ENCODE results near the gene TNK1.

TNK1 gene

GRCh38 chr17:7425756-7426155 lies 44.9 kb downstream of the TNK1 start:
- no peaks in the 10 kb centered on the region for H3K4me1 Mint-ChIP-seq
- no peaks in the 10 kb centered on the region for H3K27me3 Mint-ChIP-seq
- H3K27ac Mint-ChIP-seq (ENCODE audit: low read depth): no peak overlapping the region

DNA sequence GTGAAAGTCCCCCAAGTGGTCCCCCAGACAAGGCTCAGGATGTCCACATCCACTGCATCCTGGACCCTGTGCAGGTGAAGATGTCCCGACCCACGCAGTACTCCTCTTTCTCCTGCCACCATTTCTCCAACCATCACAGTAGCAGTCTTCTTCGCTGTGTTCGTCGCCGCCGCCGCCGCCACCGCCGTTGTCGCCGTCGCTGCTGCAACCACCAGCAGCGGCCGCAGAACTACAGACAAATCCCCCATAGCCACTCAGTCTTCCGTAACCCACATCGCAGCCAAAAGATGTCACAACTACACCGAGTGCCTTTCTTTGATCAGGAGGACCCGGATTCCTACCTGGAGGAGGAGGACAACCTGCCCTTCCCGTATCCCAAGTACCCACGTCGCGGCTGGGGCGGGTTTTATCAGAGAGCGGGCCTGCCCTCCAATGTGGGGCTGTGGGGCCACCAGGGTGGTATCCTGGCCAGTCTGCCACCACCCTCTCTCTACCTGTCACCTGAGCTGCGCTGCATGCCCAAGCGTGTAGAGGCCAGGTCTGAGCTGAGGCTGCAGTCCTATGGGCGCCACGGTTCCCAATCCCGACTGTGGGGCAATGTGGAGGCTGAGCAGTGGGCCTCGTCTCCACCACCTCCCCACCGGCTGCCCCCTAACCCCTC lies 45.4 kb downstream of the TNK1 start:
- ATAC-seq (replicated peaks; ENCODE audit: extremely low read depth, poor library complexity, severe bottlenecking): no peak
- Mint-ChIP-seq H3K36me3 (ENCODE audit: insufficient read depth) (peaks cover 4% of the 10 kb centered on the region), H3K27ac (ENCODE audit: low read depth) (no peak overlapping the region), H3K9me3 (no peaks in the 10 kb centered on the region), H3K4me1 (no peaks in the 10 kb centered on the region), H3K4me3 (no peak overlapping the region), H3K27me3 (no peaks in the 10 kb centered on the region)
- DNase-seq (ENCODE audit: low spot score in 2 of 2): no peak

More at GRCh38 chr17:7425756-7426155, 44.9 kb downstream of the TNK1 start:
- Mint-ChIP-seq H3K9me3 (no peaks in the 10 kb centered on the region), H3K36me3 (ENCODE audit: insufficient read depth) (peaks cover 4% of the 10 kb centered on the region), H3K4me3 (no peak overlapping the region)
- DNase-seq (ENCODE audit: low spot score in 2 of 2) (no peak), ATAC-seq (replicated peaks; ENCODE audit: extremely low read depth, poor library complexity, severe bottlenecking) (no peak)

GRCh38 chr17:7426896-7427489 lies 46.1 kb downstream of the TNK1 start:
- Mint-ChIP-seq H3K4me1 (no peaks in the 10 kb centered on the region), H3K36me3 (ENCODE audit: insufficient read depth) (peaks cover 4% of the 10 kb centered on the region), H3K9me3 (no peaks in the 10 kb centered on the region), H3K27ac (ENCODE audit: low read depth) (no peak overlapping the region), H3K4me3 (no peak overlapping the region), H3K27me3 (no peaks in the 10 kb centered on the region)
- no peak for ATAC-seq (replicated peaks; ENCODE audit: extremely low read depth, poor library complexity, severe bottlenecking)
- no peak for DNase-seq (ENCODE audit: low spot score in 2 of 2)

DNA sequence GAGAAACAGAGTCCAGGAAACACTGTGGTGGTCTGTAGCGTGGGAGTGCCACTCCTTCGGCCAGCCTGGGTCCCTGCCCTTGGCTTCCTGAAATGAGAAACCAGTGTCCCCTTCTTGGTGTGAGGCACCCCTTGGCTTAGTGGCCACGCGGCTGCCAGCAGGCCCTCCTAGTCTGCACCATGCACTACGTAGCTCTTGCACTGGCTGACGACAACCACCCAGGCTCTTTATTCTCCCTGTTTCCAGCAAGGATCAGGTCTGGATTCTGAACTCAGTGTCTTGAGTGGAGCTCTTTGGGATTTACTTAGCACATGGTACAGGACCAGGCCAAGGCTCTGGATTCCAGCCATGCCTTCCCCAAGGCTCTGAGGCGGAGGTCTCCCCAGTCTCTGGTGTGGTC lies 46.7 kb downstream of the TNK1 start:
- ATAC-seq (replicated peaks; ENCODE audit: extremely low read depth, poor library complexity, severe bottlenecking) (no peak), DNase-seq (ENCODE audit: low spot score in 2 of 2) (no peak)
- Mint-ChIP-seq H3K9me3 (no peaks in the 10 kb centered on the region), H3K27me3 (no peaks in the 10 kb centered on the region), H3K36me3 (ENCODE audit: insufficient read depth) (peaks cover 4% of the 10 kb centered on the region), H3K4me1 (no peaks in the 10 kb centered on the region), H3K27ac (ENCODE audit: low read depth) (no peak overlapping the region), H3K4me3 (no peak overlapping the region)

DNA sequence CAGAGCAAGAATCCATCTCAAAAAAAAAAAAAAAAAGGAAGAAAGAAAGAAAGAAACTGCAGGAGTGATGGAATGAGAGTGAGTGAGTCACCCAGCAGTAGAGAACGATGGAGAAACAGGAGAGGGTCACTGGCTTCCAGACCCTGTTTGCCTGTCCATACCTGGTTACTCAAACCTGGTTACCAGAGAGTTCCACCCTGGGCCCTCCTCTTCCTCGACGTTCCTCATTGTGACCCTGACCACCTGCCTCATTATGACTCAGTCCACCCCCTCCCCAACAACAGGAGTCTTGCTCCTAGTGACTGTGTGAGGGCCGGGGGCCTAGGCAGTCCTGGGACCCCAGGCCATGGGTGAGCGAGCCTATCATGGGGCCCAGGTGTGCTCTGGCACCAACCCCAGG lies 47.7 kb downstream of the TNK1 start, which contains the start of gene SPEM3:
Gene SPEM3, plus strand, starts transcription at position 301 of the 400 bp plus-strand sequence. Its CDS starts 46 bp downstream, at position 347.
- no peak for DNase-seq (ENCODE audit: low spot score in 2 of 2)
- H3K27me3 Mint-ChIP-seq: no peaks in the 10 kb centered on the region
- no peak within 1 kb of the TSS for H3K27ac Mint-ChIP-seq (ENCODE audit: low read depth)
- ATAC-seq (replicated peaks; ENCODE audit: extremely low read depth, poor library complexity, severe bottlenecking): no peak
- peaks cover 4% of the 10 kb centered on the region for H3K36me3 Mint-ChIP-seq (ENCODE audit: insufficient read depth)
- no peaks in the 10 kb centered on the region for H3K4me1 Mint-ChIP-seq
- H3K4me3 Mint-ChIP-seq: no peak within 1 kb of the TSS
- no peaks in the 10 kb centered on the region for H3K9me3 Mint-ChIP-seq

- H3K4me3 Mint-ChIP-seq: no peak overlapping the region
- H3K4me1 Mint-ChIP-seq: no peaks in the 10 kb centered on the region
- ATAC-seq (replicated peaks; ENCODE audit: extremely low read depth, poor library complexity, severe bottlenecking) (no peak), DNase-seq (ENCODE audit: low spot score in 2 of 2) (no peak)
- no peak overlapping the region for H3K27ac Mint-ChIP-seq (ENCODE audit: low read depth)
- no peaks in the 10 kb centered on the region for H3K9me3 Mint-ChIP-seq
- peaks cover 4% of the 10 kb centered on the region for H3K36me3 Mint-ChIP-seq (ENCODE audit: insufficient read depth)
- H3K27me3 Mint-ChIP-seq: no peaks in the 10 kb centered on the region
Measured at GRCh38 chr17:7429722-7430121, 48.8 kb downstream of the TNK1 start.

DNA sequence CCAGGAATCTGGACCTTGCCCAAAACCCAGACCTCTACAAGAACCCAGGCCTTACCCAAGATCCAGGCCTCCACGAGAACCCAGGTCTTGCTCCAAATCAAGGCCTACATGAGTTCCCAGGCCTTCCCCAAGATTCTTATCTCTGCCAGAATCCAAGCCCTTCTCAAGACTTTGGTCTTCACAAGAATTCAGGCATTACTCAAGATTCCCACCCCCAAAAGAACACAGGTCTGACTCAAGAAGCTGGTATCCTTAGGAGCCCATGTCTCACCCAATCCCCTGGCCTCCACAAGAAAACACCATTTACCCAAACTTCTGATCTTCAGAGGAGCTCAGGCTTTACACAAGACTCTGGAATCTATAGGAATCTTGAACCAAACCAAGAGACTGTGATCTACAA lies 50.3 kb downstream of the TNK1 start:
- DNase-seq (ENCODE audit: low spot score in 2 of 2) (no peak), ATAC-seq (replicated peaks; ENCODE audit: extremely low read depth, poor library complexity, severe bottlenecking) (no peak)
- Mint-ChIP-seq H3K27ac (ENCODE audit: low read depth) (no peak overlapping the region), H3K4me3 (no peak overlapping the region), H3K9me3 (no peaks in the 10 kb centered on the region), H3K36me3 (ENCODE audit: insufficient read depth) (peaks cover 8% of the 10 kb centered on the region), H3K4me1 (peaks cover 4% of the 10 kb centered on the region), H3K27me3 (no peaks in the 10 kb centered on the region)

GRCh38 chr17:7432296-7432695 lies 51.4 kb downstream of the TNK1 start:
- DNase-seq (ENCODE audit: low spot score in 2 of 2) (no peak), ATAC-seq (replicated peaks; ENCODE audit: extremely low read depth, poor library complexity, severe bottlenecking) (no peak)
- Mint-ChIP-seq H3K4me3 (no peak overlapping the region), H3K27ac (ENCODE audit: low read depth) (no peak overlapping the region), H3K27me3 (no peaks in the 10 kb centered on the region), H3K4me1 (peaks cover 13% of the 10 kb centered on the region), H3K9me3 (no peaks in the 10 kb centered on the region), H3K36me3 (ENCODE audit: insufficient read depth) (peaks cover 14% of the 10 kb centered on the region)

DNA sequence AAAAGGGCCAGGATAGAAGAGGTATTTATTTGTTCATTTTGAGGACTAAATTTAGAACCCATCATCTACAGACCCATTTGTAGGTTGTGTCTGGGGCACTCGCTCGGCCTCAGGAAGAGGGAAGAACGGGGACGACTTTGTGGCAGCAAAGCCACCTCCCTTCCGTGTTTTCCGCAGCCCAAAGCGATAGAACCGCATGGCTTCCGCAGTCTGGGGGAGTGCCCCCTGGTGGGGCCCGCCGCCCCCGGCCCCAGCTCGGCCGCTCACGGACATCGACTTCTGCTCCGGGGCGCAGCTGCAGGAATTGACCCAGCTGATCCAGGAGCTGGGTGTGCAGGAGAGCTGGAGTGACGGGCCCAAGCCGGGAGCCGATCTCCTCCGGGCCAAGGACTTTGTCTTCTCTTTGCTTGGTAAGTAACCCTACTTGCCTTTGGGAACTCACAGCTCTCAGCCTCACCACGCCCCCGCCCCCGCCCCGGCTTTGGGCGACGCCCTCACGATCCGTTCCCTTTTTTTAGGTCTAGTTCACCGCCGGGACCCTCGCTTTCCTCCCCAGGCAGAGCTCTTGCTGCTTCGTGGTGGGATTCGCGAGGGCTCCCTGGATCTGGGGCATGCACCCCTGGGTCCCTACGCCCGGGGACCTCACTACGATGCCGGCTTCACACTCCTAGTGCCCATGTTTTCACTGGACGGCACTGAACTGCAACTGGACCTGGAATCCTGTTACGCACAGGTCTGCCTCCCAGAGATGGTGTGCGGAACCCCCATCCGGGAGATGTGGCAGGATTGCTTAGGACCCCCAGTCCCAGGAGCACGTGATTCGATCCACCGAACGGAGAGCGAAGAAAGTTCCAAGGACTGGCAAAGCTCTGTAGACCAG lies 55.0 kb downstream of the TNK1 start:
- H3K27me3 Mint-ChIP-seq: peaks cover 30% of the 10 kb centered on the region
- ATAC-seq (replicated peaks; ENCODE audit: extremely low read depth, poor library complexity, severe bottlenecking) (peak; percentile 29), DNase-seq (ENCODE audit: low spot score in 2 of 2) (no peak)

GRCh38 chr17:7436556-7437368 lies 55.9 kb downstream of the TNK1 start:
- Mint-ChIP-seq H3K27me3 (peaks cover 39% of the 10 kb centered on the region), H3K4me3 (peak overlapping the region; percentile 95), H3K27ac (ENCODE audit: low read depth) (peak overlapping the region; percentile 89), H3K36me3 (ENCODE audit: insufficient read depth) (peaks cover 19% of the 10 kb centered on the region), H3K4me1 (peaks cover 40% of the 10 kb centered on the region), H3K9me3 (no peaks in the 10 kb centered on the region)
- DNase-seq (ENCODE audit: low spot score in 2 of 2) (peak; percentile 69 to 74), ATAC-seq (replicated peaks; ENCODE audit: extremely low read depth, poor library complexity, severe bottlenecking) (peak; percentile 65)

More for the DNA sequence above, 55.0 kb downstream of the TNK1 start:
- peak overlapping the region; percentile 89 for H3K27ac Mint-ChIP-seq (ENCODE audit: low read depth)
- H3K4me3 Mint-ChIP-seq: peak overlapping the region; percentile 95
- peaks cover 19% of the 10 kb centered on the region for H3K36me3 Mint-ChIP-seq (ENCODE audit: insufficient read depth)
- H3K9me3 Mint-ChIP-seq: no peaks in the 10 kb centered on the region
- peaks cover 40% of the 10 kb centered on the region for H3K4me1 Mint-ChIP-seq

DNA sequence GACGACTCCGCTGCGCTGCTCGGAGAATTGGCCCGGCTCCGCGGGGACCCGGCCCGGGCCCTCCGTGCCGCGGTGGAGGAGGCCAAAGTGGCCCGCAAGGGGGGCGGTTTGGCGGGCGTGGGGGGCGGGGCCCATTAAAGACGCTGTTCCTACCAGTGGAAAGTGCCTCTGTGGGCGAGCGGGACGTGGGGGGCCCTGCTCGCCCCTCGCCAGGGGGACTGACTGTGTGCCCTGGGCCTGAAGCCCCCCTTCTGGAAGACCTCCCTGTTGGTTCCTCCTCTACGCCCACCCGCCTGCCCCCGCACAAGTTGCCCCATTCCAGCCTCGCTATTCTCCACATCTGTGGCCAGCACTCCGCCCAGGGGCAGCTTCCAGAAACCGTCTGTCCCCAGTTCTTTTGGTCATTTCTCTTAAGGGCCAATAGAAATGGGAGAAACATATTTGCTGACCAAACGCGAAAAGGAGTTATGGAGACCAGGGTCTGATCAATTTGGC lies 56.5 kb downstream of the TNK1 start:
- ATAC-seq (replicated peaks; ENCODE audit: extremely low read depth, poor library complexity, severe bottlenecking) (no peak), DNase-seq (ENCODE audit: low spot score in 2 of 2) (no peak)
- Mint-ChIP-seq H3K27me3 (peaks cover 45% of the 10 kb centered on the region), H3K9me3 (no peaks in the 10 kb centered on the region), H3K4me3 (peak overlapping the region; percentile 95), H3K27ac (ENCODE audit: low read depth) (peak overlapping the region; percentile 89), H3K36me3 (ENCODE audit: insufficient read depth) (peaks cover 19% of the 10 kb centered on the region), H3K4me1 (peaks cover 40% of the 10 kb centered on the region)

Data from central memory CD8-positive, alpha-beta T cell (primary cell).